ENCODE results near the gene GRAMD1B.

The GRAMD1B gene

GRCh38 chr11:123594921-123595320 is 164.9 kb downstream of the GRAMD1B start:
- DNase-seq = no peak

DNA sequence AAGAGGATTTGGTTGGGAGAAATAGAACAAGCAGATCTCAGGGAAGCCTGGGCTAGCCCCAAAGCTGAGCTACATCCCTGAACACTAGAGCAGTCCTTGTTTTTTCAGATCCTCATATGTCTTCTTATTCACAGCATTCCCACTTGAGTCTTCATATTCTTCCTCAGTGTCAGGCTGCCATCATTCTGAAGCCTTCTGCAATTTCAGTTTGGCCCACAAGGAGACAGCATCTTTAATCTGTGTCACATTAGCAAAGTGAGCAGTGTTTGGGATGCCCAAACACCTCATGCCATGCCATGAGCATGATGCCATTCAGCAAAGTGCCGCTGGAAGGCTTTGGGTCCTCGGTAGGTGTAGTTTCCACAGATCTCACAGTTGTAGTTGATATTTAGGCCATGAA is 167.8 kb downstream of the GRAMD1B start:
- no peak for DNase-seq

DNA sequence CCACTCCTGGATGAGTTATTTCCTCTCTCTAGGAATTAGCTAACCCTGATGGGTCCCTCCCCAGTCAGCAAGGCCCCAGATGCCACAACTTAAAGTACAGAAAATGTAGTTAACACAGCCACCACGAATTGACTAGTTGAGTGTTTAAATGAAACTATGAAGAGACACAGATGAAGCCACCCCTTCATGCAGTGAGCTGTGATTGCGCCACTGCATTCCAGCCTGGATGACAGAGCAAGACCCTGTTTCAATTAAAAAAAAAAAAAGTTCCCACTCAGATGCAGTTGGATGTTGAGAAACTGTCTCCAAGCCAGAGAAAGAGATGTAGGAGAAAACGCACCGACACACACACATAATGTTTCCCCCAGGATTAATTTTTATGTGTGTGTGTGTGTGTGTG is 171.1 kb downstream of the GRAMD1B start:
- DNase-seq = no peak

GRCh38 chr11:123601743-123602142 is 171.7 kb downstream of the GRAMD1B start:
- no peak for DNase-seq

DNA sequence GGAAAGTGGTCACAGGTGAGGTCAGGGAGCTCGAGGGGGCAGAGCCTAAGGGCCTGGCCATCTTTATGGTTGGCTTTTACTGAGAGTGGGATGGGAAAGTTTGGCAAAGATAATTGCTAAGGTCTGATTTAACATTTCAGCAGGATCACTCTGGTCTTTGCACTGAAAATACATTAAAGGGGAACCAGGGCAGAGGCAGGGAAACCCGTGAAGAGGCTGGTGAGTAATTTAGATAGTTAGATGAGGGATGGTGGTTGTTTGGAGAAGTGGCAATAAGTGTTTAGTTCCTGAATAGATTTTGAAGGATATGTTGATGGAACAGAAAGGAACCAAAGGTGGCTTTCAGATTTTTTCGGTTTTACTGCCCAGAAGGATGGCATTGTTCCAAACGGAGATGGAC is 173.6 kb downstream of the GRAMD1B start:
- no peak for DNase-seq

DNA sequence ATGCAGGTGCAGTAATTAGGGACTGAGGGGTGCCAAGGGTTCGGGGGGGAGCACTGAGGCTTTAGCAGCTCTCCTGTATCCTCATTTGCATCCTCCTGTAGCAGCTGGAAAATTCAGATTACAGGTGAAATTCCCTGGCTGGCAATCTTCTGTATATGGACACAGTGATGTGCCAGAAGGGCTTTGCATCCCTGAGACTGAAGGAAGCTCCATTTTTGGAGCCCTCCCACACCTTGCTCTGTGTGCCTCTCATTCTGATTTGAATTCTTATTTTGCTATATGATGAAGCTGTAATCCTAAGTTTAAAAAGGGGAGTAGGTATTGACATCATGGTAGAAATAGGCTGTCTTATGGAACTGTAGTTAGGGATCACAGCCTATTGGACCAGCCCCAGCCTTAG is 177.7 kb downstream of the GRAMD1B start:
- DNase-seq = no peak

- DNase-seq = no peak
Observed at GRCh38 chr11:123608371-123608770, 178.3 kb downstream of the GRAMD1B start.

GRCh38 chr11:123608945-123609344 is 178.9 kb downstream of the GRAMD1B start:
- no peak for DNase-seq

GRCh38 chr11:123611698-123612097 is 181.6 kb downstream of the GRAMD1B start:
- DNase-seq = no peak

GRCh38 chr11:123616505-123617198 is 186.6 kb downstream of the GRAMD1B start:
- DNase-seq = no peak

GRCh38 chr11:123622576-123622975 is 192.5 kb downstream of the GRAMD1B start:
- no peak for DNase-seq

DNA sequence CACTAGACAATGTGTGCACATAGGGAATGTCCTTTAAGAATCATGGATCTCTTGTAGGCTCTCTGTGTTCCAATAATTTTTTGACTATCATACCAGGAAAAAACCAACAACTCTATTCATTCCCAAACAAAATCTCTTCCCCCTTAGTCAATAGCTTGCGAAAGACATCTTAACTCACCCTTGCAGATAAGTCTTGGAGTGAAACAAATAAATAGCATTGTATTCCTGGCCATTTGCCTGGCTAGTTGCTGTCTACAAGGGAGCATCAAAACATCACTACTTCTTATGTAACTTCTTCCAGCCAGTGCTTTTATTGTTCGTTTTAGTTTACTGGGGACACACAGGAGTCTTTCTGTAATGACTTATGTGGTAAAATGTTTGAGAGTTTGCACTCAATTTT is 194.9 kb downstream of the GRAMD1B start:
- no peak for DNase-seq

- no peak for DNase-seq
Observed at GRCh38 chr11:123628936-123629683, 199.0 kb downstream of the GRAMD1B start.

DNA sequence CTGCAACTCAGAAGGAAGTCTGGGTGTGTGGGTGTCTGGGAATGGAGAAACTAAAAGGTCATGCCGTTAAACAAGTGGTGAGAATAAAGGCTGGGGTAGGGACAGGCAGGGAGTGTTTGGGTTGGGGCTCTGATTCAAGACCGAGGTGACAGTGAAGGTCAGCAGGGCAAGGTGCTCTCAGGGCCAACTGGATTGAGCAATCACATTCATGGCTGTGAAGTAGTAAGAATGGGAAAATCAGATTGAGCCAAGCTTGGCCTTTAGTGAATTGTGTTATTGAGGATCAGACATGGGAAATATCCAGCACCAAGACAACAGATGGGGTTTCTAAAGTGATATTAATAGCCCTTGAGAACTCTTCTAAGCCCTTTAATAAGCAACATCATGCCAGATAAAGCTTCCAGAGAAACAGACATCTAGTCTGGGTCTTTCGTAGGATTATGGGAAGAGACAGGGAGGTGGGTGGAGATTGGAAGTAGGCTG is 200.1 kb downstream of the GRAMD1B start:
- DNase-seq = no peak

DNA sequence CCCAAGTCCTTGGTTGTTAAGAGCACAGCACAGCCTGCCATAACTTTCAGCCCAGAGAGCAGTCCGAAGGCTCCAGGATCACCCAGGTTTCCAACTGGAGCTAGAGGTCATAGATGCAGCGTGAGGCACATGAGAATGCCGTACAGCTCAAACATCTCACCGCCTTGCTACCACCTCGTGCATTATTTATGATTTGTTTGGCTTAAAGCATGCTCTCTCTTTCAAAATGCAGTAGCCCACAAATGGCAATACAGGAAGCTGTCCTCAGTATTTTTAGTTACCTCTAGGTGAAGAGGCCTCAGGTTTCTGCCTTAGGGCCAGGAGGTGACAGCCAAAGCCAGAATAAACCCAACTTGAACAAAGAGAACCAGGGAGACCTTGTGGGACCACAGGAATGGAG is 210.0 kb downstream of the GRAMD1B start:
- DNase-seq = no peak

GRCh38 chr11:123640677-123641494 is 210.8 kb downstream of the GRAMD1B start:
- peak; percentile 32 for DNase-seq

GRCh38 chr11:123641495-123641840 is 211.4 kb downstream of the GRAMD1B start:
- no peak for DNase-seq

DNA sequence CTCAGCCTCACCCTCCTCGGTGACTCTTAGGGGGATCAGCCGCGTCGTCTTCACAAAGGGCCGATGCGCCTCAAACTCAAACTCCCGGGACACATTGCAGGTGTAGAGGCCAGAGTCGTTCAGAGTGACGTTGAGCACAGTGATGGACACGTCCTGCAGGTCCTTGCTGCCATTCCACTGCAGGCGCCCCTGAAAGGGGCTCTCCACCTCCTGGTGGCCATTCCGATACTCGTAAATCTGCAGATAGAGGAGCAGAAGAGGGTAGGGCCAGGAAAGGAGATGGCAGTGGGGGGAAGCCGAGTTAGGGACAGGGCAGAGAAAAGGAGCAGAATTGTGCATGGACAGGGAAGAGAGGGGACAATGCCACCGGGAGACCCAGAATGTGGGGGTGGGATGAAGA is 212.4 kb downstream of the GRAMD1B start:
- no peak for DNase-seq

DNA sequence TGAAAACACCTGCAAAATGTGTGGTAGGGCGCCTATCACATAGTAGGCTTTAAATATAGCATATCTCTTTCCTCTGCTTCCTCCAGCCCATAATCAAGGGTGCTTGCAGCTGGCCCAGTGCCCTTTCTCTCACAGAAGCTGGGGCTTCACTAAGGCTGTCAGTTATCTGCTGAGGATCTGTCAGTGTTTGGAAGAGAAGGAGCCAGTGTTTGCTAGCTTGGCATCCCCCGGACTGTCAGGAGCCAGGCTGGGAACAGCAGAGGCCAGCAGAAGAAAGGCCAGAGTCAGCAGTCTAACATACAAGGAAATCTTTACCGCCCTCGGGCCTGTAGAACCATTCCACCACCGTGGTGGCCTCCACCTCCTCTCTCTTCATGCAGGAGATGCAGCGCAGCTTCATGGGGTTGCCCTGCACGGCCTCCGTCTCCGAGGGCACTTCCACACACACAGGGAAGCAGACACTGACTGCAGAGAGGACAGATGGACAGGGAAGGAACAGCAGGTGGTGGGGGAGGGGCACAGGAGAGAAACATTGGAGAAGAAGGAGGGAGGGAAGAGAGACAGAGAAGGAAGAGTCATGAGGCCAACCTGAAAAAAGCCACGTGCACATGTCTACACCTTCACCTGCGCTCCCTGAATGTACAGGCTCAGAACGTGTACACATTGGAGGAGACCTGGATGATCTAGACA is 215.4 kb downstream of the GRAMD1B start:
- no peak for DNase-seq

DNA sequence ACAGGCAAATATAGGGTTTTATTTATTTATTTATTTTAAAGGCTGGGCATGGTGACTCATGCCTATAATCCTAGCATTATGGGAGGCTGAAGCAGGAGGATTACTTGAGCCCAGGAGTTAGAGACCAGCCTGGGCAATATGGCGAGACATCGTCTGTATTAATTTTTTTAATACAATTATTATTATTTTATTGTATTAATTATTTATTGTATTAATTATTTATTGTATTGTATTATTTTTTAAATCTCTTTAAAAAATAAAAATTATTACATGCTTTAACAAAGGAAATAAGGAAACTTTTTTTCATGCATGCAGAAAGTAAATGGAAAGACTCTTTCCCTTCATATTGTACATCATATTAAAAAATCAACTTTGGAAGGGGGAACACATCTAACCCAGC is 220.8 kb downstream of the GRAMD1B start:
- no peak for DNase-seq

DNA sequence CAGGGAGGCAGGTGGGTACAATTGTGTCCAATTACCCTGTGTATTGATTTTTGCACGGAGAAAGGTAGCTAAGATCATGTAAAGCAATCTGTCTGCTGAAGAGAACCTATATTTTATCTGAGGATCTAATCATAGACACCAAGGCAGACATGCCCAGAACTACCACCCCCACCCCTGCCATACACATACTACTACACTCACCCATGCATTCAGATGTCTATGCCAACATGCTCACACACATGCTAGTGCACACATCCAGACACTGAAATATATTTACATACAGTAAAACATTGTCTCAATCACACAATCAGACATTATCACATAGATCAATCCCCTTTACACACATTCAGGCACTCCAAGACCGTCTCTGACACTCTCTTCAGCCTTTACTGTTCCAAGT is 222.5 kb downstream of the GRAMD1B start:
- DNase-seq = no peak

GRCh38 chr11:123653483-123653826 is 223.4 kb downstream of the GRAMD1B start:
- no peak for DNase-seq

All from CD4-positive, alpha-beta T cell treated with Interleukin-12 subunit alpha and Interleukin-12 subunit beta, for 1 hour (primary cell).